GM12891 (cell line): Measurements from ENCODE around the gene NOCT. TPM values are rescaled to one million over a fixed set of nuclear protein-coding genes. Genes with fewer than 3 reads are reported as not detected.

Experiments used
- DNase-seq: peaks from one replicate; pipeline ENCODE4 v3.0.0; 2011; ENCODE audit warnings: low spot score; ENCODE audit not compliant: insufficient read length
- FAIRE-seq: peaks from 2 replicates; lab custom pipeline; 2011; peaks lifted over from hg19 to GRCh38; lab: Jason Lieb, UNC
- PAX5 ChIP-seq: IDR thresholded peaks from 2 replicates; pipeline ENCODE4 v1.6.1; 2011; ENCODE audit warnings: low read length, moderate library complexity, mild to moderate bottlenecking; ENCODE audit not compliant: insufficient read depth, severe bottlenecking
- POLR2A ChIP-seq: IDR thresholded peaks from 2 replicates; pipeline ENCODE4 v1.6.1; 2011; ENCODE audit warnings: low read depth, low read length, control low read depth
- POLR2AphosphoS5 ChIP-seq: IDR thresholded peaks from 2 replicates; pipeline ENCODE4 v1.6.1; 2011; ENCODE audit warnings: low read depth, low read length, control low read depth
- POU2F2 ChIP-seq: IDR thresholded peaks from 2 replicates; pipeline ENCODE4 v1.6.1; 2011; ENCODE audit warnings: low read depth, mild to moderate bottlenecking, control low read depth, low read length, moderate library complexity
- SPI1 ChIP-seq: IDR thresholded peaks from 2 replicates; pipeline ENCODE4 v1.6.1; 2011; ENCODE audit warnings: low read depth, low read length, control low read depth
- TAF1 ChIP-seq: IDR thresholded peaks from 2 replicates; pipeline ENCODE4 v1.6.1; 2011; ENCODE audit warnings: low read depth, low read length, control low read depth
- polyA plus RNA-seq: library from polyadenylated mRNA; unstranded; fragments of >200 nt; gene quantifications from one replicate; pipeline ENCODE4 v1.2.1, GENCODE V29; 2012; ENCODE audit warnings: low read depth, missing spikeins, inconsistent platforms; ENCODE audit not compliant: missing spikeins

The NOCT gene
- polyA plus RNA-seq: 7.6 TPM

GRCh38 chr4:139015269-139015947 is at the start of gene NOCT:
Gene NOCT, plus strand, starts transcription at chr4:139015781. Its CDS starts 201 bp downstream, at chr4:139015982.
- peak; percentile 66 for TF ChIP-seq POU2F2
- peak; percentile 95 for TF ChIP-seq POLR2A
- TF ChIP-seq POLR2AphosphoS5: peak; percentile 95
- no peak for TF ChIP-seq PAX5
- no peak for TF ChIP-seq SPI1
- peak; percentile 98 for TF ChIP-seq TAF1
- peak; percentile 88 for DNase-seq
- peak; percentile 96 for FAIRE-seq

GRCh38 chr4:138967313-138967712 is 48.3 kb upstream of the NOCT start:
- FAIRE-seq (peak; percentile 66), DNase-seq (no peak)
- TF ChIP-seq POLR2AphosphoS5: no peak
- TF ChIP-seq POLR2A: no peak
- TF ChIP-seq PAX5: no peak
- TF ChIP-seq SPI1: no peak
- no peak for TF ChIP-seq POU2F2
- TF ChIP-seq TAF1: no peak

- no peak for DNase-seq
- FAIRE-seq: no peak
- TF ChIP-seq POLR2AphosphoS5 (no peak), SPI1 (no peak), PAX5 (no peak), POU2F2 (no peak), POLR2A (no peak), TAF1 (no peak)
Measured at GRCh38 chr4:138972956-138973801, 42.4 kb upstream of the NOCT start.

GRCh38 chr4:138975225-138975624 is 40.4 kb upstream of the NOCT start:
- DNase-seq (no peak), FAIRE-seq (no peak)
- TF ChIP-seq TAF1: no peak
- TF ChIP-seq POLR2AphosphoS5: no peak
- TF ChIP-seq POU2F2: no peak
- TF ChIP-seq POLR2A: no peak
- no peak for TF ChIP-seq SPI1
- no peak for TF ChIP-seq PAX5

GRCh38 chr4:138976526-138976925 is 39.1 kb upstream of the NOCT start:
- no peak for TF ChIP-seq POU2F2
- TF ChIP-seq SPI1: no peak
- no peak for TF ChIP-seq POLR2A
- no peak for TF ChIP-seq TAF1
- TF ChIP-seq PAX5: no peak
- TF ChIP-seq POLR2AphosphoS5: no peak
- no peak for FAIRE-seq
- DNase-seq: no peak

GRCh38 chr4:138977524-138977923 is 38.1 kb upstream of the NOCT start:
- FAIRE-seq (peak; percentile 90), DNase-seq (peak; percentile 24)
- TF ChIP-seq POU2F2: 0 out of 2 replicates have a peak, but pooled peaks have one; percentile 27
- no peak for TF ChIP-seq POLR2A
- TF ChIP-seq SPI1: peak; percentile 22; the same call in 1 of the 2 replicates

GRCh38 chr4:138978028-138978585 is 37.5 kb upstream of the NOCT start:
- DNase-seq (no peak), FAIRE-seq (no peak)
- TF ChIP-seq POLR2AphosphoS5 (no peak), PAX5 (no peak), POLR2A (no peak), POU2F2 (no peak), TAF1 (no peak), SPI1 (no peak)

- no peak for DNase-seq
- TF ChIP-seq SPI1 (no peak), PAX5 (no peak), POLR2A (no peak), POU2F2 (no peak), POLR2AphosphoS5 (no peak), TAF1 (no peak)
- no peak for FAIRE-seq
Measured at GRCh38 chr4:138978600-138978999, 37.0 kb upstream of the NOCT start.

GRCh38 chr4:138979742-138980141 is 35.8 kb upstream of the NOCT start:
- FAIRE-seq (no peak), DNase-seq (no peak)
- TF ChIP-seq POLR2A (no peak), SPI1 (no peak), POU2F2 (no peak), TAF1 (no peak), POLR2AphosphoS5 (no peak), PAX5 (no peak)
